MM.1S (cell line): ENCODE results near the gene SCO1.

Experiments
- EZH2phosphoT487 ChIP-seq: fragments of 300-600 bp; sonication (generic); IDR thresholded peaks from 2 replicates; pipeline ENCODE4 v1.6.1; 2018; ENCODE audit warnings: antibody characterized with exemption, low read length
- TF ChIP-seq, protein P1 (sequence below): fragments of 300-600 bp; sonication (generic); IDR thresholded peaks from 2 replicates; pipeline ENCODE4 v1.5.1; 2016; ENCODE audit warnings: antibody characterized with exemption, low read length, mixed read lengths

DNA sequence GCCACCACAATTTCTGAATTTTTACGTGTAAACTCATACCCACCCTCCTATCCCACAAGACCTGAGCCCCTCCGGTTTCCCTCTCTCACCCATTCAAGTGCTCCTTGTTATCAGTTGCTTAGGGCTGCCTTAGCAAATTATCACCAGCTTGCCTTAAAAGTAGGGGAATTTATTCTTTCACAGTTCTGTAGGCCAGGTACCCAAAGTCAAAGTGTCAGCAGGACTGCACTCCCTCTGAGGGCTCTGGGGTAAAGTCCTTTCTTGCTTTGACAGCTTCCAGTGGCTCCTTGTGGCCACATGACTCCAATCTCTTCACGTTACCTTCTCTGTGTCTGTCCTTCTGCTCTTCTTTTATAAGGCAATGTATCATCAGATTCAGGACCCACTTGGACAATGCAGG is 40.4 kb upstream of the SCO1 start:
- no peak for TF ChIP-seq EZH2phosphoT487
- TF ChIP-seq, protein P1, sequence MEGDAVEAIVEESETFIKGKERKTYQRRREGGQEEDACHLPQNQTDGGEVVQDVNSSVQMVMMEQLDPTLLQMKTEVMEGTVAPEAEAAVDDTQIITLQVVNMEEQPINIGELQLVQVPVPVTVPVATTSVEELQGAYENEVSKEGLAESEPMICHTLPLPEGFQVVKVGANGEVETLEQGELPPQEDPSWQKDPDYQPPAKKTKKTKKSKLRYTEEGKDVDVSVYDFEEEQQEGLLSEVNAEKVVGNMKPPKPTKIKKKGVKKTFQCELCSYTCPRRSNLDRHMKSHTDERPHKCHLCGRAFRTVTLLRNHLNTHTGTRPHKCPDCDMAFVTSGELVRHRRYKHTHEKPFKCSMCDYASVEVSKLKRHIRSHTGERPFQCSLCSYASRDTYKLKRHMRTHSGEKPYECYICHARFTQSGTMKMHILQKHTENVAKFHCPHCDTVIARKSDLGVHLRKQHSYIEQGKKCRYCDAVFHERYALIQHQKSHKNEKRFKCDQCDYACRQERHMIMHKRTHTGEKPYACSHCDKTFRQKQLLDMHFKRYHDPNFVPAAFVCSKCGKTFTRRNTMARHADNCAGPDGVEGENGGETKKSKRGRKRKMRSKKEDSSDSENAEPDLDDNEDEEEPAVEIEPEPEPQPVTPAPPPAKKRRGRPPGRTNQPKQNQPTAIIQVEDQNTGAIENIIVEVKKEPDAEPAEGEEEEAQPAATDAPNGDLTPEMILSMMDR = no peak
